ENCODE results near the gene FADS2. TPM values are rescaled to one million over a fixed set of nuclear protein-coding genes. Genes with fewer than 3 reads are reported as not detected.

FADS2 gene
- total RNA-seq, 2 experiments from 2014 or later: 128 to 135 TPM

- peaks cover 28% of the 10 kb centered on the region for H3K4me1 Mint-ChIP-seq
- H3K9me3 Mint-ChIP-seq: no peaks in the 10 kb centered on the region
- ChIA-PET POLR2A (no interaction called here), CTCF (interaction anchor here (0.5 to 6.7 kb wide), 4 partner anchors 13 to 301 kb away, joined by 3 to 57 read pairs (median 4); partner anchors contain the start of gene FADS1)
- no peaks in the 10 kb centered on the region for H3K27me3 Mint-ChIP-seq
- no peak for DNase-seq
- H3K27ac Mint-ChIP-seq: no peak overlapping the region
- peaks cover 57% of the 10 kb centered on the region for H3K36me3 Mint-ChIP-seq (ENCODE audit: low read depth)
- H3K4me3 Mint-ChIP-seq: no peak overlapping the region
Measured at GRCh38 chr11:61800331-61801281, 27.5 kb upstream of the FADS2 start.

- H3K9me3 Mint-ChIP-seq: no peaks in the 10 kb centered on the region
- no peak for DNase-seq
- no peaks in the 10 kb centered on the region for H3K27me3 Mint-ChIP-seq
- H3K4me1 Mint-ChIP-seq: peaks cover 13% of the 10 kb centered on the region
- POLR2A ChIA-PET: no interaction called here
- CTCF ChIA-PET: no interaction called here
- no peak overlapping the region for H3K4me3 Mint-ChIP-seq
- peaks cover 38% of the 10 kb centered on the region for H3K36me3 Mint-ChIP-seq (ENCODE audit: low read depth)
- H3K27ac Mint-ChIP-seq: no peak overlapping the region
Measured at GRCh38 chr11:61802605-61803004, 25.5 kb upstream of the FADS2 start.

- H3K4me1 Mint-ChIP-seq: peaks cover 9% of the 10 kb centered on the region
- no peak overlapping the region for H3K27ac Mint-ChIP-seq
- DNase-seq: no peak
- H3K4me3 Mint-ChIP-seq: no peak overlapping the region
- ChIA-PET POLR2A (no interaction called here), CTCF (interaction anchor here (0.6 to 5.3 kb wide), 4 partner anchors 11 to 166 kb away, joined by 3 to 23 read pairs (median 3); partner anchors contain the start of gene FADS1)
- H3K9me3 Mint-ChIP-seq: no peaks in the 10 kb centered on the region
- peaks cover 32% of the 10 kb centered on the region for H3K36me3 Mint-ChIP-seq (ENCODE audit: low read depth)
- H3K27me3 Mint-ChIP-seq: no peaks in the 10 kb centered on the region
Measured at GRCh38 chr11:61803889-61804647, 24.0 kb upstream of the FADS2 start.

- peaks cover 3% of the 10 kb centered on the region for H3K4me1 Mint-ChIP-seq
- ChIA-PET CTCF (interaction anchor here (1.1 to 5.3 kb wide), 3 partner anchors 8 to 12 kb away, joined by 3 to 23 read pairs (median 3); partner anchors contain the start of genes FADS1 and FEN1), POLR2A (no interaction called here)
- no peak overlapping the region for H3K4me3 Mint-ChIP-seq
- no peak overlapping the region for H3K27ac Mint-ChIP-seq
- H3K27me3 Mint-ChIP-seq: no peaks in the 10 kb centered on the region
- no peaks in the 10 kb centered on the region for H3K9me3 Mint-ChIP-seq
- DNase-seq: no peak
- H3K36me3 Mint-ChIP-seq (ENCODE audit: low read depth): peaks cover 30% of the 10 kb centered on the region
Measured at GRCh38 chr11:61805146-61805545, 23.0 kb upstream of the FADS2 start.

- Mint-ChIP-seq H3K4me3 (no peak overlapping the region), H3K9me3 (no peaks in the 10 kb centered on the region), H3K27ac (no peak overlapping the region), H3K4me1 (no peaks in the 10 kb centered on the region), H3K27me3 (no peaks in the 10 kb centered on the region), H3K36me3 (ENCODE audit: low read depth) (peaks cover 35% of the 10 kb centered on the region)
- no peak for DNase-seq
- POLR2A ChIA-PET: no interaction called here
- CTCF ChIA-PET: interaction anchor here (0.6 to 5.3 kb wide), 5 partner anchors 9 to 677 kb away, joined by 3 to 23 read pairs (median 7); partner anchors contain the start of gene FADS1
Measured at GRCh38 chr11:61806785-61807184, 21.3 kb upstream of the FADS2 start.

- Mint-ChIP-seq H3K9me3 (no peaks in the 10 kb centered on the region), H3K36me3 (ENCODE audit: low read depth) (peaks cover 37% of the 10 kb centered on the region), H3K27me3 (no peaks in the 10 kb centered on the region), H3K27ac (no peak overlapping the region), H3K4me1 (peaks cover 9% of the 10 kb centered on the region), H3K4me3 (no peak overlapping the region)
- DNase-seq: no peak
- ChIA-PET POLR2A (no interaction called here), CTCF (interaction anchor here (0.6 to 6.7 kb wide), 2 partner anchors 12 to 230 kb away, joined by 3 to 57 read pairs; partner anchors contain the start of gene SYT7)
Measured at GRCh38 chr11:61810671-61811175, 17.4 kb upstream of the FADS2 start.

- Mint-ChIP-seq H3K4me3 (no peak overlapping the region), H3K4me1 (peaks cover 12% of the 10 kb centered on the region), H3K36me3 (ENCODE audit: low read depth) (peaks cover 41% of the 10 kb centered on the region), H3K27ac (no peak overlapping the region), H3K9me3 (no peaks in the 10 kb centered on the region), H3K27me3 (peaks cover 3% of the 10 kb centered on the region)
- ChIA-PET CTCF (interaction anchor here (0.6 to 6.7 kb wide), 5 partner anchors 13 to 1049 kb away, joined by 3 to 57 read pairs (median 3); no protein-coding TSS in a partner anchor), POLR2A (no interaction called here)
- DNase-seq: no peak
Measured at GRCh38 chr11:61811831-61812230, 16.3 kb upstream of the FADS2 start.

- POLR2A ChIA-PET: no interaction called here
- Mint-ChIP-seq H3K4me3 (no peak overlapping the region), H3K36me3 (ENCODE audit: low read depth) (peaks cover 41% of the 10 kb centered on the region), H3K27ac (no peak overlapping the region), H3K4me1 (peaks cover 17% of the 10 kb centered on the region), H3K27me3 (peaks cover 11% of the 10 kb centered on the region), H3K9me3 (no peaks in the 10 kb centered on the region)
- DNase-seq: no peak
- CTCF ChIA-PET: interaction anchor here (1.2 to 6.7 kb wide), 4 partner anchors 14 to 25 kb away, joined by 3 to 57 read pairs (median 4); partner anchors contain the start of gene FEN1
Measured at GRCh38 chr11:61812736-61813411, 15.2 kb upstream of the FADS2 start.

GRCh38 chr11:61814247-61814957 is 13.7 kb upstream of the FADS2 start:
- CTCF ChIA-PET: interaction anchor here (0.7 to 6.7 kb wide), 13 partner anchors 9 to 137 kb away, joined by 3 to 57 read pairs (median 3); partner anchors contain the start of genes FADS2 and FEN1
- peaks cover 37% of the 10 kb centered on the region for H3K36me3 Mint-ChIP-seq (ENCODE audit: low read depth)

GRCh38 chr11:61814958-61815789 is 12.9 kb upstream of the FADS2 start:
- no peaks in the 10 kb centered on the region for H3K9me3 Mint-ChIP-seq
- H3K27me3 Mint-ChIP-seq: peaks cover 18% of the 10 kb centered on the region
- peaks cover 34% of the 10 kb centered on the region for H3K36me3 Mint-ChIP-seq (ENCODE audit: low read depth)
- H3K4me3 Mint-ChIP-seq: peak overlapping the region; percentile 93
- peaks cover 17% of the 10 kb centered on the region for H3K4me1 Mint-ChIP-seq
- DNase-seq: peak; percentile 57
- POLR2A ChIA-PET: interaction anchor here (0.6 to 1.6 kb wide), 5 partner anchors 14 to 388 kb away, joined by 3 to 9 read pairs (median 6); partner anchors contain the start of genes FADS2, FEN1 and TMEM258
- CTCF ChIA-PET: interaction anchor here (0.7 to 6.7 kb wide), 15 partner anchors 10 to 176 kb away, joined by 3 to 57 read pairs (median 4); partner anchors contain the start of genes FADS2 and FEN1
- H3K27ac Mint-ChIP-seq: peak overlapping the region; percentile 94

More at GRCh38 chr11:61814247-61814957, 13.7 kb upstream of the FADS2 start:
- Mint-ChIP-seq H3K4me1 (peaks cover 17% of the 10 kb centered on the region), H3K9me3 (no peaks in the 10 kb centered on the region), H3K4me3 (peak overlapping the region; percentile 93), H3K27me3 (peaks cover 18% of the 10 kb centered on the region), H3K27ac (peak overlapping the region; percentile 94)
- POLR2A ChIA-PET: interaction anchor here (1.2 to 1.6 kb wide), 2 partner anchors 20 to 22 kb away, joined by 6 to 7 read pairs; partner anchors contain the start of genes FEN1 and TMEM258
- peak; percentile 29 for DNase-seq

Measured in activated CD4-positive, alpha-beta T cell treated with anti-CD3 and anti-CD28 coated beads, Interleukin-2, amount 10 ng/mL, durations not matched to agents 7 days and 5 days (primary cell).